ENCODE data around the gene SMARCC2. TPM values are rescaled to one million over a fixed set of nuclear protein-coding genes. Genes with fewer than 3 reads are reported as not detected.
"Not testable (repeated sequence)": the region's sequence is repeated elsewhere in the genome, so short reads cannot be mapped to it uniquely, and the experiment has no call there.

SMARCC2 gene
- total RNA-seq, 1 donor from 2014 or later, result 80.0 TPM

- DNase-seq (ENCODE audit: low read depth), result no peak
These were observed 62.5 kb downstream of the SMARCC2 start for GRCh38 chr12:56126732-56127239.

GRCh38 chr12:56124133-56124532, 65.2 kb downstream of the SMARCC2 start:
- DNase-seq (ENCODE audit: low read depth), result no peak

GRCh38 chr12:56122637-56123036, 66.6 kb downstream of the SMARCC2 start:
- peak; percentile 84 for DNase-seq (ENCODE audit: low read depth)

- peak; percentile 94 for DNase-seq (ENCODE audit: low read depth)
These were observed 67.9 kb downstream of the SMARCC2 start for GRCh38 chr12:56121204-56121870.

- DNase-seq (ENCODE audit: low read depth), result peak; percentile 93
These were observed 69.0 kb downstream of the SMARCC2 start for GRCh38 chr12:56120158-56120846.

GRCh38 chr12:56119361-56119796, 69.9 kb downstream of the SMARCC2 start:
- DNase-seq (ENCODE audit: low read depth), result peak; percentile 98

- DNase-seq (ENCODE audit: low read depth), result no peak
These were observed 70.5 kb downstream of the SMARCC2 start for GRCh38 chr12:56118688-56119357.

GRCh38 chr12:56117778-56118687, 71.2 kb downstream of the SMARCC2 start, which contains the start of gene ZC3H10:
Gene ZC3H10 (plus strand): TSS chr12:56118266. CDS start chr12:56120563, 2,297 bp downstream.
- DNase-seq (ENCODE audit: low read depth), result peak; percentile 99

GRCh38 chr12:56117082-56117706, 72.1 kb downstream of the SMARCC2 start:
- DNase-seq (ENCODE audit: low read depth), result not testable (repeated sequence)

- DNase-seq (ENCODE audit: low read depth), result peak; percentile 97
These were observed 72.8 kb downstream of the SMARCC2 start, which contains the start of gene RPL41 for GRCh38 chr12:56116267-56117081. Gene RPL41 (plus strand): TSS chr12:56116633.

GRCh38 chr12:56115329-56115728, 74.0 kb downstream of the SMARCC2 start:
- DNase-seq (ENCODE audit: low read depth), result no peak

GRCh38 chr12:56114084-56114483, 75.2 kb downstream of the SMARCC2 start:
- DNase-seq (ENCODE audit: low read depth), result no peak

Other genes with a start within 250 kb of the SMARCC2 start
- 0.10 and 0.53 TPM in 2 replicates for gene PMEL, start 223.4 kb downstream of the SMARCC2 start, total RNA-seq
- gene CDK2, start 222.7 kb downstream of the SMARCC2 start, total RNA-seq, result 7.6 and 9.5 TPM in 2 replicates
- 74.9 and 76.4 TPM in 2 replicates for gene RAB5B, start 215.4 kb downstream of the SMARCC2 start, total RNA-seq
- gene SUOX, start 192.2 kb downstream of the SMARCC2 start, total RNA-seq, result 14.0 and 15.8 TPM in 2 replicates
- 1.1 and 3.0 TPM in 2 replicates for gene IKZF4, start 168.4 kb downstream of the SMARCC2 start, total RNA-seq
- gene RPS26, start 147.6 kb downstream of the SMARCC2 start, total RNA-seq, result 451 and 1,430 TPM in 2 replicates
- gene ERBB3, start 109.3 kb downstream of the SMARCC2 start, total RNA-seq, result 178 and 188 TPM in 2 replicates
- gene PA2G4, start 84.9 kb downstream of the SMARCC2 start, total RNA-seq, result 233 and 241 TPM in 2 replicates
- gene RPL41, start 72.8 kb downstream of the SMARCC2 start, total RNA-seq, result 1,498 and 1,992 TPM in 2 replicates
- gene ZC3H10, start 71.2 kb downstream of the SMARCC2 start, total RNA-seq, result 4.9 and 5.5 TPM in 2 replicates
- 442 and 481 TPM in 2 replicates for gene ESYT1, start 61.2 kb downstream of the SMARCC2 start, total RNA-seq
- 3,936 and 4,339 TPM in 2 replicates for gene MYL6B, start 36.9 kb downstream of the SMARCC2 start, total RNA-seq
- 883 and 1,119 TPM in 2 replicates for gene MYL6, start 31.1 kb downstream of the SMARCC2 start, total RNA-seq
- 90.4 and 121 TPM in 2 replicates for gene RNF41, start 32.4 kb upstream of the SMARCC2 start, total RNA-seq
- 29.2 and 32.0 TPM in 2 replicates for gene NABP2, start 34.9 kb upstream of the SMARCC2 start, total RNA-seq
- not detected in 2 replicates for gene SLC39A5, start 40.6 kb upstream of the SMARCC2 start, total RNA-seq
- gene ANKRD52, start 68.9 kb upstream of the SMARCC2 start, total RNA-seq, result 31.3 and 31.8 TPM in 2 replicates
- 87.8 and 112 TPM in 2 replicates for gene COQ10A, start 77.5 kb upstream of the SMARCC2 start, total RNA-seq
- gene CS, start 110.8 kb upstream of the SMARCC2 start, total RNA-seq, result 178 and 184 TPM in 2 replicates
- 83.1 and 92.9 TPM in 2 replicates for gene CNPY2, start 126.5 kb upstream of the SMARCC2 start, total RNA-seq
- 44.4 and 49.3 TPM in 2 replicates for gene PAN2, start 144.5 kb upstream of the SMARCC2 start, total RNA-seq
- gene IL23A, start 149.4 kb upstream of the SMARCC2 start, total RNA-seq, result 0.51 TPM in 1 of 2 replicates, not detected in the other
- 196 and 202 TPM in 2 replicates for gene STAT2, start 170.6 kb upstream of the SMARCC2 start, total RNA-seq
- not detected in 2 replicates for gene APOF, start 173.4 kb upstream of the SMARCC2 start, total RNA-seq

All from myocyte (in vitro differentiated cells).